Lower leg skin (tissue), 4 donors: ENCODE measurements around the gene ADGRL4. TPM values are rescaled to one million over a fixed set of nuclear protein-coding genes. Genes with fewer than 3 reads are reported as not detected.

Experiments
- DNase-seq, 2 donors: peaks; one replicate each; pipeline ENCODE4 v3.0.0-alpha.2; 2019; ENCODE audit warnings: low spot score in 2 of 2
- H3K4me3 ChIP-seq: fragments of 200-600 bp; sonication (generic); 2 replicates; pipeline ENCODE4 v1.5.1; 2017; ENCODE audit warnings: mild to moderate bottlenecking, low read depth; ENCODE audit not compliant: poor library complexity, severe bottlenecking
- POLR2A ChIP-seq, 2 donors: fragments of 450-650 bp; IDR thresholded peaks; one replicate each; pipeline ENCODE4 v1.6.1; 2016 to 2017; ENCODE audit warnings: antibody characterized with exemption in 2 of 2, mild to moderate bottlenecking in 1 of 2, moderate library complexity in 1 of 2
- WGBS, 2 donors: methylation state at CpG; one replicate each; pipeline ENCODE4 v1.1.5; 2018; 5-methylcytosine and 5-hydroxymethylcytosine counted together
- intact Hi-C: fragments of 100-400 bp; cut with DNase I; formaldehyde crosslinking; loops from one replicate; pipeline ENCODE4 v1.15.0; 2023; ENCODE audit warnings: low total_unique reads
- total RNA-seq, 4 donors: library from RNA; depleted of rRNA; stranded (reverse); fragments of >200 nt; gene quantifications; one replicate each; pipeline ENCODE4 v1.1.0, GENCODE V29; 2016
- TF ChIP-seq, protein P1 (sequence below), 3 donors: fragments of 450-650 bp; IDR thresholded peaks; one replicate each; pipeline ENCODE4 v1.5.1; 2016; ENCODE audit warnings: antibody characterized with exemption in 3 of 3, mild to moderate bottlenecking in 3 of 3, moderate library complexity in 2 of 3

The ADGRL4 gene
- total RNA-seq, 4 donors from 2014 or later: 6.7 to 16.6 (median 9.7) TPM

DNA sequence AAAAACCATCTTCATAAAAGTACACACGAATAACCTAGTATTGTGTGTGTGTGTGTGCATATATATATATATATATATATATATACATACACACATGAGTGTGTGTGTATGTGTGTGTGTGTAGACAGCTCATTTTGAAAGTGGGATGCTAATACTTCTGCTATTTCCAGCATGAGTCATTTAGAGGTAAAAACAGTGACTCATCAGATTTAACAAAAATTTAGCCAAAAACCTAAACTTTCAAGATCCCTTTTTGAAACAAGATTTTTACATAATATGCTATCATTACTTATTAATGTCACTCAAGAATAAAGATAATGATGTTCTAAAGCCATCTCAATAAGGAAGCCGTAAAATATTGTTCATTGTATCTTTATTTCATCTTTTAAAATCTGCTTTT lies 35.6 kb upstream of the ADGRL4 start:
- intact Hi-C loops: no loop called here
- TF ChIP-seq POLR2A (IDR thresholded peaks at IDR 0.05): no peak
- WGBS, 2 donors: 54 to 65% methylated on average over 2 of the region's 2 CpGs

DNA sequence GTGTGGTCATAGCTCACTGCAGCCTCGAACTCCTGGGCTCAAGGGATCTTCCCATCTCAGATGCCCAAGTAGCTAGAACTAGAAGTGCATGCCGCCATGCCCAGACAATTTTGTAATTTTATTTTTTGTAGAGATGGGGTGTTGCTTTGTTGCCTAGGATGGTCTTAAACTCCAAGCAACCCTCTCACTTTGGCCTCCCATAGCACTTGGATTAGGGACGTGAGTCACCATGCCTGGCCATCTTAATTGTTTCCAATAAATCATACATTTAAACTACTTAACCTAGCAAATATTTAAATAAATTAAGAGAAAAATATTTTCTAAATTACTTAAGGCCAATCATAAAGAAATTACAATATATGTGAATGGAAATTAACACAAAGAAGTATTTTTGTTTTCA lies 35.1 kb upstream of the ADGRL4 start:
- intact Hi-C loops: no loop called here
- WGBS, 2 donors: 85 to 94% methylated on average over 3 of the region's 3 CpGs
- no peak overlapping the region for H3K4me3 ChIP-seq
- no peak for DNase-seq
- TF ChIP-seq, protein P1, sequence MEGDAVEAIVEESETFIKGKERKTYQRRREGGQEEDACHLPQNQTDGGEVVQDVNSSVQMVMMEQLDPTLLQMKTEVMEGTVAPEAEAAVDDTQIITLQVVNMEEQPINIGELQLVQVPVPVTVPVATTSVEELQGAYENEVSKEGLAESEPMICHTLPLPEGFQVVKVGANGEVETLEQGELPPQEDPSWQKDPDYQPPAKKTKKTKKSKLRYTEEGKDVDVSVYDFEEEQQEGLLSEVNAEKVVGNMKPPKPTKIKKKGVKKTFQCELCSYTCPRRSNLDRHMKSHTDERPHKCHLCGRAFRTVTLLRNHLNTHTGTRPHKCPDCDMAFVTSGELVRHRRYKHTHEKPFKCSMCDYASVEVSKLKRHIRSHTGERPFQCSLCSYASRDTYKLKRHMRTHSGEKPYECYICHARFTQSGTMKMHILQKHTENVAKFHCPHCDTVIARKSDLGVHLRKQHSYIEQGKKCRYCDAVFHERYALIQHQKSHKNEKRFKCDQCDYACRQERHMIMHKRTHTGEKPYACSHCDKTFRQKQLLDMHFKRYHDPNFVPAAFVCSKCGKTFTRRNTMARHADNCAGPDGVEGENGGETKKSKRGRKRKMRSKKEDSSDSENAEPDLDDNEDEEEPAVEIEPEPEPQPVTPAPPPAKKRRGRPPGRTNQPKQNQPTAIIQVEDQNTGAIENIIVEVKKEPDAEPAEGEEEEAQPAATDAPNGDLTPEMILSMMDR (IDR thresholded peaks at IDR 0.05): no peak
- TF ChIP-seq POLR2A (IDR thresholded peaks at IDR 0.05): no peak

More for the DNA sequence above, 35.6 kb upstream of the ADGRL4 start:
- DNase-seq: no peak
- H3K4me3 ChIP-seq: no peak overlapping the region

DNA sequence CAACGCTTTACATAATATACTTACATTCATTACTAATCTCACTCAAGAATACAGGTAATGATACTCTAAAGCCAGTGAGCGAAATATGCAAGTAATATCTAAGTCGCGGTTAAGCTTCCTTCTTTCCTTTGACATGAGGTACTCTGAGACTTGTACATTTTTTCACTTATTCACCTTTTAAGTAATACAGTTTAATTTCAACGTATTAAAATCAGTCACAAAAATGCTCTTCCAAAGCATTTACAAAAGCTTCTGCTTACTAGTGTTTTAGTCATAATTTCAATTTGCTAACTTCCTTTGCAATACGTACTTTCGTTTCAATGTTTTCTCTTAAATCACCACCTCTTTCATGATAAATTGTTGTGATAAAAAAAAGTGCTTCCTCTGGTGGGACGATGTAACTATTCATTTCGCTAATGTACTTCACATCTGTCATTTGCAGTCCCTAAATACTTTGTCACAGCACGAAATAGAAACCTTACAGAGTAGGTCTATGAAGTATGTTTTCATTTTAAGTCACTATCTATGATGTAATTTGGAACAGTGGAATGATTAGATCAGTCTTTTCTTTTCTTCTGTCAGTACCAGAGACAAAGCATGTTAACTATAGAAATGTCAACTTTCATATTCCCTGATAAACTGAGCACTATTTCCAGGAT lies 34.0 kb upstream of the ADGRL4 start:
- TF ChIP-seq, protein P1 (IDR thresholded peaks at IDR 0.05): no peak
- TF ChIP-seq POLR2A (IDR thresholded peaks at IDR 0.05): no peak
- no peak overlapping the region for H3K4me3 ChIP-seq
- intact Hi-C loops: no loop called here
- whole genome bisulfite sequencing, 2 donors: 35 to 47% methylated on average over 10 of the region's 10 CpGs
- DNase-seq: no peak

DNA sequence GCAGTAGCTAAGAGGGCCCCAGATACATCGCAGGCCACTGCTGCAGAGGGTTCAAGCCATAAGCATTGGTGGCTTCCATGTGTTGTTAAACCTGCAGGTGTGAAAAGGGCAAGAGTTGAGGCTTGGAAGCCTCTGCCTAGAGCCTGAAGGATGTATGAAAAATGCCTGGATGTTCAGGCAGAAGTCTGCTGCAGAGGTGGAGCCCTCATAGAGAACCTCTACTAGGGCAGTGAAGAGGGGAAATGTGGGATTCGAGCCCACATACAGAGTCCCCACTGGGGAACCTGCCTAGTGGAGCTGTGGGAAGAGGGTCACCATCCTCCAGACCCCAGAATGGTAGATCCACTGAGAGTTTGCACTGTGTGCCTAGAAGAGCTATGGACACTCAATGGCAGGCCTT lies 30.6 kb upstream of the ADGRL4 start:
- TF ChIP-seq, protein P1 (IDR thresholded peaks at IDR 0.05): no peak
- no peak for TF ChIP-seq POLR2A (IDR thresholded peaks at IDR 0.05)
- H3K4me3 ChIP-seq: no peak overlapping the region
- no peak for DNase-seq
- intact Hi-C loops: no loop called here
- 82 to 88% methylated on average over 2 of the region's 2 CpGs for WGBS, 2 donors

DNA sequence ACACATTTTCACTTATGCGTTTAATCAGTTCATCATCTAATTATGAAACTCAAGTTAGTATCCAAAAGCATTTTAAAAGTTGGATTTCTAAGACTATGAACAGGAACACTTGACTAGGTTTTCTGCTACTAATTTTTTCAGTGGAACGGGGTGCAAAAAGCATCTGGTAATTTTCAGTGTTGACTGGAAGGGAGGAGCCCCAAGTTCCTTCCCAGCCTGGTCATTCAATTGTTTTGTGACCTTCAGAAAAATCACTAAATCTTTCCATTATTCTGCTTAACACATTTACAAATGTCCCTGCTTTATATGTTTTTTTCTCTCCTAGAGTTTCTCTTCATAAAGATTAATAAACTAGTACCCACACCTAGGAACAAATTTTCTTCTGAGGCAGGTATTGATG lies 6.0 kb upstream of the ADGRL4 start:
- WGBS, 2 donors: 79 to 81% methylated on average over 2 of the region's 2 CpGs
- intact Hi-C loops: no loop called here

DNA sequence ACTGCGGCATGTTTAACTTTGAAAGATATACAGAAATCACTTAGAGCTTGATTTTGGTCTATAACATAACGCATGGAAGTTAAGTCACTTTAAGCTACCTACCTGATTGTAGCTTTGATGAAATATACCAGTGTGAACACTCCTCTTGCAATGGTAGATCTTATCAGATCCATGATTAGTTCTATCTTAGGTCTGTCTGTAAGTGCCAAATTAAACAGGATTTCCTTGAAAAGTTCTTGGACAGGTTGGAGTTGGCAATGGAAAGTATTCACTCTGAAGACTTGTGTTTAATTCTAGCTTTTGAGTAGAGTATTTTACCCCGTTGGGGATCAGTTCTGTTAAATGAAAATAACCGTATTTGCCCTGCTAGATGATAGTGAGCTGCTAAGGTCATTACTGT lies 4.1 kb upstream of the ADGRL4 start:
- DNase-seq: no peak
- intact Hi-C loops: no loop called here
- 71 to 74% methylated on average over 4 of the region's 4 CpGs for WGBS, 2 donors
- no peak overlapping the region for H3K4me3 ChIP-seq
- TF ChIP-seq, protein P1 (IDR thresholded peaks at IDR 0.05): no peak
- no peak for TF ChIP-seq POLR2A (IDR thresholded peaks at IDR 0.05)

More for the DNA sequence above, 6.0 kb upstream of the ADGRL4 start:
- no peak overlapping the region for H3K4me3 ChIP-seq
- no peak for TF ChIP-seq POLR2A (IDR thresholded peaks at IDR 0.05)
- TF ChIP-seq, protein P1 (IDR thresholded peaks at IDR 0.05): no peak
- no peak for DNase-seq
